HK-2 (cell line): Measurements from ENCODE around the gene RBP2.
A peak's percentile ranks its signal among the peaks of the same experiment; 100 is the strongest.

ENCODE experiments used
- DNase-seq: peaks from one replicate; pipeline ENCODE4 v3.0.0-alpha.2; 2018; ENCODE audit not compliant: unreplicated experiment

RBP2 gene

GRCh38 chr3:139481116-139481515, 4.8 kb upstream of the RBP2 start:
- no peak for DNase-seq

GRCh38 chr3:139480585-139480984, 4.3 kb upstream of the RBP2 start:
- DNase-seq: no peak

- DNase-seq: no peak
Observed at GRCh38 chr3:139477710-139478640, 1.7 kb upstream of the RBP2 start.

GRCh38 chr3:139473155-139473771, 3.1 kb downstream of the RBP2 start:
- DNase-seq: no peak

- no peak for DNase-seq
Observed at GRCh38 chr3:139472380-139473010, 3.8 kb downstream of the RBP2 start.

GRCh38 chr3:139470199-139470598, 6.1 kb downstream of the RBP2 start:
- DNase-seq: no peak

GRCh38 chr3:139468399-139468798, 7.9 kb downstream of the RBP2 start:
- DNase-seq: no peak

GRCh38 chr3:139466360-139466759, 10.0 kb downstream of the RBP2 start:
- DNase-seq: no peak

- DNase-seq: no peak
Observed at GRCh38 chr3:139465636-139466035, 10.7 kb downstream of the RBP2 start.

GRCh38 chr3:139463466-139463865, 12.8 kb downstream of the RBP2 start:
- no peak for DNase-seq

GRCh38 chr3:139460529-139460928, 15.8 kb downstream of the RBP2 start:
- no peak for DNase-seq

- DNase-seq: no peak
Observed at GRCh38 chr3:139460076-139460475, 16.2 kb downstream of the RBP2 start.

- no peak for DNase-seq
Observed at GRCh38 chr3:139458348-139458747, 18.0 kb downstream of the RBP2 start.

- no peak for DNase-seq
Observed at GRCh38 chr3:139457066-139457465, 19.2 kb downstream of the RBP2 start.

- no peak for DNase-seq
Observed at GRCh38 chr3:139456386-139456785, 19.9 kb downstream of the RBP2 start.

- no peak for DNase-seq
Observed at GRCh38 chr3:139455855-139456254, 20.5 kb downstream of the RBP2 start.

- DNase-seq: no peak
Observed at GRCh38 chr3:139455206-139455605, 21.1 kb downstream of the RBP2 start.

GRCh38 chr3:139454346-139454745, 22.0 kb downstream of the RBP2 start:
- DNase-seq: no peak

GRCh38 chr3:139450159-139450558, 26.2 kb downstream of the RBP2 start:
- no peak for DNase-seq

- no peak for DNase-seq
Observed at GRCh38 chr3:139449566-139449965, 26.8 kb downstream of the RBP2 start.

- DNase-seq: peak; percentile 6
Observed at GRCh38 chr3:139448104-139448503, 28.2 kb downstream of the RBP2 start.

GRCh38 chr3:139447486-139447885, 28.8 kb downstream of the RBP2 start:
- DNase-seq: no peak

GRCh38 chr3:139444446-139444845, 31.9 kb downstream of the RBP2 start:
- no peak for DNase-seq
